Cardiac fibroblast (primary cell): Measurements from ENCODE around the gene CENPF.

Experiments
- DNase-seq, 2 donors: peaks; one replicate each; pipeline versions ENCODE4 v3.0.0 to v3.0.0-alpha.2; 2010; ENCODE audit warnings: low read depth in 2 of 2
- H3K4me3 ChIP-seq, 2 donors: replicated peaks in 1 of 2; 1 replicate in 1 of 2; 2 replicates in 1 of 2; pipeline ENCODE4 v1.5.1; 2011; ENCODE audit warnings: low read depth in 2 of 2, low read length in 2 of 2, mild to moderate bottlenecking in 2 of 2, moderate library complexity in 1 of 2
- TF ChIP-seq, protein P1 (sequence below): IDR thresholded peaks from one replicate; pipeline ENCODE4 v1.5.1; 2011; ENCODE audit warnings: low read depth, mild to moderate bottlenecking, low read length, inconsistent platforms

Gene CENPF, protein sequence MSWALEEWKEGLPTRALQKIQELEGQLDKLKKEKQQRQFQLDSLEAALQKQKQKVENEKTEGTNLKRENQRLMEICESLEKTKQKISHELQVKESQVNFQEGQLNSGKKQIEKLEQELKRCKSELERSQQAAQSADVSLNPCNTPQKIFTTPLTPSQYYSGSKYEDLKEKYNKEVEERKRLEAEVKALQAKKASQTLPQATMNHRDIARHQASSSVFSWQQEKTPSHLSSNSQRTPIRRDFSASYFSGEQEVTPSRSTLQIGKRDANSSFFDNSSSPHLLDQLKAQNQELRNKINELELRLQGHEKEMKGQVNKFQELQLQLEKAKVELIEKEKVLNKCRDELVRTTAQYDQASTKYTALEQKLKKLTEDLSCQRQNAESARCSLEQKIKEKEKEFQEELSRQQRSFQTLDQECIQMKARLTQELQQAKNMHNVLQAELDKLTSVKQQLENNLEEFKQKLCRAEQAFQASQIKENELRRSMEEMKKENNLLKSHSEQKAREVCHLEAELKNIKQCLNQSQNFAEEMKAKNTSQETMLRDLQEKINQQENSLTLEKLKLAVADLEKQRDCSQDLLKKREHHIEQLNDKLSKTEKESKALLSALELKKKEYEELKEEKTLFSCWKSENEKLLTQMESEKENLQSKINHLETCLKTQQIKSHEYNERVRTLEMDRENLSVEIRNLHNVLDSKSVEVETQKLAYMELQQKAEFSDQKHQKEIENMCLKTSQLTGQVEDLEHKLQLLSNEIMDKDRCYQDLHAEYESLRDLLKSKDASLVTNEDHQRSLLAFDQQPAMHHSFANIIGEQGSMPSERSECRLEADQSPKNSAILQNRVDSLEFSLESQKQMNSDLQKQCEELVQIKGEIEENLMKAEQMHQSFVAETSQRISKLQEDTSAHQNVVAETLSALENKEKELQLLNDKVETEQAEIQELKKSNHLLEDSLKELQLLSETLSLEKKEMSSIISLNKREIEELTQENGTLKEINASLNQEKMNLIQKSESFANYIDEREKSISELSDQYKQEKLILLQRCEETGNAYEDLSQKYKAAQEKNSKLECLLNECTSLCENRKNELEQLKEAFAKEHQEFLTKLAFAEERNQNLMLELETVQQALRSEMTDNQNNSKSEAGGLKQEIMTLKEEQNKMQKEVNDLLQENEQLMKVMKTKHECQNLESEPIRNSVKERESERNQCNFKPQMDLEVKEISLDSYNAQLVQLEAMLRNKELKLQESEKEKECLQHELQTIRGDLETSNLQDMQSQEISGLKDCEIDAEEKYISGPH (N-terminal part only)

DNA sequence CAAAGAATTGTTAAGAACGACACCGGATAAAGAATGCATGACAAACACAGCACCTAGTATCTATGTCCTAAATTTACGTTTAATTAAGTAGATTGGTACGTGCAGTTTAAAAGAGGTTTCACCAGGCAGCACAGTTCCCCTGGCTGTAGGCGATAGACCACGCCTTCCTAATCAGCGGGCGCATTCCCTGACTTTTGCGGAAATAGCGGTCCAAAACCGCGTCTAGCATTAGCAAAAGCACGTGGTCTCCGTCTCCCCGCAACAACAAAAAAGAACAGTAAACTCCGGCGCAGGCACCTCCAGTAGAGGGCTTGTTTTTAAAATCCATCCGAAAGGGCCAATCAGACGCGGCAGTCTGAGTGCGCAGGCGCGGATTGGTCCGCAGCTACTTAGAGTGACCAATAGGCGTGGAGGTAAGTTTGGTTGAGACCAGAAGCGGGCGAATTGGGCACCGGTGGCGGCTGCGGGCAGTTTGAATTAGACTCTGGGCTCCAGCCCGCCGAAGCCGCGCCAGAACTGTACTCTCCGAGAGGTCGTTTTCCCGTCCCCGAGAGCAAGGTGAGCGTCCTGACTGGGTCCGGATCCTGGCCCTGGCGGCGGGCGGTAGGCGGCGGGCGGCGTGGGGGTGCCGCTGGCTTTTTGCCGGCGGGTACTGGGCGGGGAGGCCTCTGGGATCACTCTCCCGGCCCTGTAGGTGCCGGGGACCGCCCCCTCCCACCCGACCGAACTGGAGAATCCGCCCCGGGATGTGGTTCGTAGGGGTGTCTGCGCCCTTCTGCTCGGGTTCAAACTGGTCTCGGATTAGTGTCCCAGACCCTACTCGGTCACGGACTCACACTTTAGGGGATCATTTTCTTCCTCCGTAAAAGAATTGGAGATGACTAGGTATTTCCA lies at the start of gene CENPF:
Gene CENPF, plus strand, starts transcription at position 432 of the 894 bp plus-strand sequence. CDS start 10,560 bp downstream, outside the sequence.
- H3K4me3 ChIP-seq: peak within 1 kb of the TSS; percentile 78 to 90
- TF ChIP-seq, protein P1, sequence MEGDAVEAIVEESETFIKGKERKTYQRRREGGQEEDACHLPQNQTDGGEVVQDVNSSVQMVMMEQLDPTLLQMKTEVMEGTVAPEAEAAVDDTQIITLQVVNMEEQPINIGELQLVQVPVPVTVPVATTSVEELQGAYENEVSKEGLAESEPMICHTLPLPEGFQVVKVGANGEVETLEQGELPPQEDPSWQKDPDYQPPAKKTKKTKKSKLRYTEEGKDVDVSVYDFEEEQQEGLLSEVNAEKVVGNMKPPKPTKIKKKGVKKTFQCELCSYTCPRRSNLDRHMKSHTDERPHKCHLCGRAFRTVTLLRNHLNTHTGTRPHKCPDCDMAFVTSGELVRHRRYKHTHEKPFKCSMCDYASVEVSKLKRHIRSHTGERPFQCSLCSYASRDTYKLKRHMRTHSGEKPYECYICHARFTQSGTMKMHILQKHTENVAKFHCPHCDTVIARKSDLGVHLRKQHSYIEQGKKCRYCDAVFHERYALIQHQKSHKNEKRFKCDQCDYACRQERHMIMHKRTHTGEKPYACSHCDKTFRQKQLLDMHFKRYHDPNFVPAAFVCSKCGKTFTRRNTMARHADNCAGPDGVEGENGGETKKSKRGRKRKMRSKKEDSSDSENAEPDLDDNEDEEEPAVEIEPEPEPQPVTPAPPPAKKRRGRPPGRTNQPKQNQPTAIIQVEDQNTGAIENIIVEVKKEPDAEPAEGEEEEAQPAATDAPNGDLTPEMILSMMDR: peak; percentile 18
- DNase-seq: peak; percentile 99

DNA sequence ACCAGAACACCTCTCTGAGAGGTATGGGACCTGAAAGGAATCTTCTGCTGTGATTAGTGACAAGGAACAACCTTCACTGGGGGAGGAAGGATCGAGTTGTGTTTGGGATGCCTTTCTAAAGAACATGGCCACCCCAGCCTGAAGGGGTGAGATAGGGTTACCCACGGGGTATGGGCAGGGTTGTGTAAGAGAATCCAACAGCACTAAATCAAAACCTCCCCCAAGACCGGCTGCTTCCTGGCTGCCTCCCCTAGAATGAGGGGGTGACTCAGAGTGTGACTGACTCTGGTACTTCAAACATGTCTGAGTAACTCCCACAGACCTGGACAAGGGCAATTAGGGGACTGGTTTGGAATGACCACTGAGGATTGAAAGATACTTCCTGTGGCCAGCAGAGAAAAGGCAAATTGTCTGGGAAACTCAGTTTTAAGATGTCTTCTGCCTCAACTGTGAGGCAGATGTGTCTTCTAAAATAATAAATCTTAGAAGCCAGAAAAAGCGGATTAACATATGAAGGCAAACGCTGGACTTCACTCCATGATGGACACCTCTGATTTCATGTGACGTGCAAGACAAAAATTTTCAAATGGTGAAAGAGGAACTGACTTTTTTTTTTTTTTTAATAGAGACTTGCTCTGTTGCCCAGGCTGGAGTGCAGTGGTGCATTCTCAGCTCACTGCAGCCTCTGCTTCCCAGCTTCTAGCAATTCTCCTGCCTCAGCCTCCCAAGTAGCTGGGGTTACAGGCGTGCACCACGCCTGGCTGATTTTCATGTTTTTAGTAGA lies 44.9 kb upstream of the CENPF start:
- TF ChIP-seq, protein P1: no peak
- DNase-seq: peak; percentile 75 to 90
- H3K4me3 ChIP-seq: no peak overlapping the region

DNA sequence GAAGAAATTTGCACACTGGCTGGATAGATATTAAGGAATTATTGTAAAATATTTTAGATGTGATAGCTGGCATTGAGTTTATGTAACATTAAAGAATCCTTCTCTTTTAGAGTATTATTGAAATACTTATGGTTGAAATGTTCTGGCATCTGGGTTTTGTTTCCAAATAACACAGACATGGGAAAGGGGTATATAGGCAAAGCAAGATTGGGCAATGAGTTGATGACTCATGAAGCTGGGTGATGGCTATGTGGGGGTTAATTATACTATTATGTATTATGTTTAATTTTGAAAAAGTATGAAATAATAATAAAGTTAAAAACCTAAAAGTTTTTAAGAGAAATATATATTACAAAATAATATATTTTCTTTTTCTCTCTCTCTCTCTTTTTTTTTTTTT lies 39.1 kb upstream of the CENPF start:
- TF ChIP-seq, protein P1: no peak
- no peak overlapping the region for H3K4me3 ChIP-seq
- peak; percentile 65 to 66 for DNase-seq

DNA sequence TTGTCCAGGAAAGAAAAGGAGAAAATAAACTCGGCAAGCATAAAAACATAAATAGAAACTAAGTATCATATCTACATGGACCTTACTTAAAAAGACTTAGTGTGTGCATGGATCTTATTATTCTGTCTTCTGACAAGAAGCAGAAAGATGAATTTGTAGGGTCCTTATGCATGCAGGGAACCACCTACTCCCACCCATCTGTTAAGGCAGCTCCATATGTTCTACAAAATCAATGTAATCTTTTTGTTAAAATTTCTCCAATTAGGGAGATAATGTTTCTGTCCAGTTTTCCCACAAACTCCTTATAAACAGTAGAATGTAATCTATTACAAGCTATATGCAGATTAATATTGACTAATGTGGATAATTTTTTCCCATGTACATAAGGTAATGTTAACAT lies 37.7 kb upstream of the CENPF start:
- TF ChIP-seq, protein P1: no peak
- no peak for DNase-seq
- no peak overlapping the region for H3K4me3 ChIP-seq

DNA sequence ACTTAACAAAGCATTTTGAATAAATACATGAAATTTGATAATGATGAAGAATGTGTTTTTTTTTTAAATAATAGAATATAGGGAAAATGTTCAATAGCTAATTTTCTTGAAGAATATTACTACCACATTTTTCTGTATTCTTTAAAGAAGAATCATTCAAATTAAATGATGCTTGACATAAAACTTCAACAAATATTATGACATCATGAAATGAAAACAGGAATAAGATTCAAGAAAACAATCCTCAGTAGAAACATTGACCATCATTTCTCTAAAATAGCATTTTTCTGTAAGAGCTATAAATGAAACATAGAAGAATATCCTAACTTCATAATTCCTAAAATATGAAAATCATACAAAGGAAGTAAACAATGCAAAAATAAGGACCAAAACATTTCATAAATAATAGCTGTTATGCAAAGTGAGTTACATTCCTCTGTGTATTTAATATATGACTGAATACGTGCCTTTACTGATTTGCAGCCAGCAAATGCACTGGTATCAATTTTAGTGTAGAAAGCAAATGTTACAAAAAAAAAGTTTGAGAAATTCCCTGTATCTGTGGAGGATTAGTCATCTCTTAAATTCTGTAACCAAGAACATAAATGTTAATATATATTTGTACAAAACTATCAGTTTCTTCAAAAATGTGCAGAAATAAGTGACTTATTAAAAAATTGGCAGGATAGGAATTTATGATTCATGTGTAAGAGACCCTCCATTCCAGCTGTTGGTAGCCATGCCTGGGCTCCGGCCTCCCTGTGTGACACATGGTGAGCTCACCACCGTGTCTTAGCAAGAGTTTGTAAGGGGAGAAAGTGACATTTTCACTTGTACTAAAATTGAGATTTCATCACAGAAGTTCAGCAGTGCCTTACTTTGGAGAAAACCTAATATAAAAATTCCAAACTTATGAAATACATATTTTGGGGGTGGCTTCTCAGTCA lies 36.6 kb upstream of the CENPF start:
- TF ChIP-seq, protein P1: no peak
- no peak overlapping the region for H3K4me3 ChIP-seq
- peak; percentile 50 to 95 for DNase-seq
